ENCODE results near the gene TBC1D1.

GRCh38 chr4:38145741-38146140 lies 254.9 kb downstream of the TBC1D1 start:
- TF ChIP-seq ZNF350 (tag by site-specific recombination; IDR thresholded peaks at IDR 0.05) (no peak), ZNF76 (tag by site-specific recombination; IDR thresholded peaks at IDR 0.05; ENCODE audit: borderline replicate concordance, low read depth) (no peak)
